NCI-H345 treated with DMSO at 0.1 percent for 48 hours (cell line): ENCODE measurements around the gene PICK1.
"Not testable (repeated sequence)": the region's sequence is repeated elsewhere in the genome, so short reads cannot be mapped to it uniquely, and the experiment has no call there.

Source experiments
- DNase-seq: peaks from one replicate; lab custom pipeline; 2025; ENCODE audit not compliant: unreplicated experiment; lab: John Stamatoyannopoulos, UW

PICK1 gene

GRCh38 chr22:38110863-38111852, 54.0 kb downstream of the PICK1 start:
- no peak for DNase-seq

- no peak for DNase-seq
These were observed 54.7 kb downstream of the PICK1 start for GRCh38 chr22:38111925-38112355.

- DNase-seq: no peak
These were observed 55.2 kb downstream of the PICK1 start for GRCh38 chr22:38112381-38112780.

- peak; percentile 5 for DNase-seq
These were observed 57.5 kb downstream of the PICK1 start for GRCh38 chr22:38114484-38115398.

GRCh38 chr22:38115423-38116205, 58.4 kb downstream of the PICK1 start:
- no peak for DNase-seq

- not testable (repeated sequence) for DNase-seq
These were observed 60.4 kb downstream of the PICK1 start for GRCh38 chr22:38117556-38117955.

GRCh38 chr22:38118182-38118581, 61.0 kb downstream of the PICK1 start:
- DNase-seq: no peak

GRCh38 chr22:38118747-38119146, 61.5 kb downstream of the PICK1 start:
- not testable (repeated sequence) for DNase-seq

GRCh38 chr22:38120359-38121110, 63.3 kb downstream of the PICK1 start:
- DNase-seq: no peak

- DNase-seq: no peak
These were observed 65.4 kb downstream of the PICK1 start for GRCh38 chr22:38122616-38123015.

- no peak for DNase-seq
These were observed 67.2 kb downstream of the PICK1 start for GRCh38 chr22:38124236-38124974.

GRCh38 chr22:38125038-38125610, 67.9 kb downstream of the PICK1 start:
- DNase-seq: no peak
